HEK293 (cell line): ENCODE data around the gene SERINC2.

Experiments
- GLI4 ChIP-seq: fragments of 450-650 bp; formaldehyde crosslinking; IDR thresholded peaks from 2 replicates; pipeline ENCODE4 v1.5.1; 2016; ENCODE audit warnings: missing biosample characterization, missing genetic modification characterization
- HIC1 ChIP-seq: fragments of 450-650 bp; formaldehyde crosslinking; IDR thresholded peaks from 2 replicates; pipeline ENCODE4 v1.5.1; 2016; ENCODE audit warnings: missing biosample characterization, missing genetic modification characterization
- KLF16 ChIP-seq: fragments of 450-650 bp; formaldehyde crosslinking; IDR thresholded peaks from 2 replicates; pipeline ENCODE4 v1.5.1; 2017; ENCODE audit warnings: missing biosample characterization, missing genetic modification characterization
- MZF1 ChIP-seq: fragments of 450-650 bp; formaldehyde crosslinking; IDR thresholded peaks from 2 replicates; pipeline ENCODE4 v1.5.1; 2017; ENCODE audit warnings: missing biosample characterization, missing genetic modification characterization, borderline replicate concordance
- PATZ1 ChIP-seq: fragments of 450-650 bp; formaldehyde crosslinking; IDR thresholded peaks from 2 replicates; pipeline ENCODE4 v1.5.1; 2016; ENCODE audit warnings: missing biosample characterization, missing genetic modification characterization
- PRDM4 ChIP-seq: fragments of 450-650 bp; formaldehyde crosslinking; IDR thresholded peaks from 2 replicates; pipeline ENCODE4 v1.5.1; 2017; ENCODE audit warnings: missing biosample characterization, missing genetic modification characterization
- PRDM6 ChIP-seq: fragments of 450-650 bp; formaldehyde crosslinking; IDR thresholded peaks from 2 replicates; pipeline ENCODE4 v1.5.1; 2017; ENCODE audit warnings: missing biosample characterization, missing genetic modification characterization
- REST ChIP-seq: fragments of 450-650 bp; formaldehyde crosslinking; IDR thresholded peaks from 2 replicates; pipeline ENCODE4 v1.5.1; 2016; ENCODE audit warnings: missing biosample characterization, missing genetic modification characterization
- ZFP69B ChIP-seq: fragments of 450-650 bp; formaldehyde crosslinking; IDR thresholded peaks from 2 replicates; pipeline ENCODE4 v1.5.1; 2016; ENCODE audit warnings: missing biosample characterization, missing genetic modification characterization
- ZNF10 ChIP-seq: fragments of 450-650 bp; formaldehyde crosslinking; IDR thresholded peaks from 2 replicates; pipeline ENCODE4 v1.5.1; 2017; ENCODE audit warnings: missing biosample characterization, missing genetic modification characterization
- ZNF174 ChIP-seq: fragments of 450-650 bp; formaldehyde crosslinking; IDR thresholded peaks from 2 replicates; pipeline ENCODE4 v1.5.0; 2017; ENCODE audit warnings: missing biosample characterization, mild to moderate bottlenecking, missing genetic modification characterization
- ZNF223 ChIP-seq: fragments of 450-650 bp; formaldehyde crosslinking; IDR thresholded peaks from 2 replicates; pipeline ENCODE4 v1.5.1; 2016; ENCODE audit warnings: missing biosample characterization, missing genetic modification characterization
- ZNF266 ChIP-seq: fragments of 450-650 bp; formaldehyde crosslinking; IDR thresholded peaks from 2 replicates; pipeline ENCODE4 v1.5.1; 2016; ENCODE audit warnings: missing biosample characterization, missing genetic modification characterization, low read depth
- ZNF292 ChIP-seq: fragments of 450-650 bp; formaldehyde crosslinking; IDR thresholded peaks from 2 replicates; pipeline ENCODE4 v1.5.1; 2016; ENCODE audit warnings: low read depth, missing biosample characterization, missing genetic modification characterization, borderline replicate concordance
- ZNF302 ChIP-seq: fragments of 450-650 bp; formaldehyde crosslinking; IDR thresholded peaks from 2 replicates; pipeline ENCODE4 v1.5.1; 2016; ENCODE audit warnings: missing biosample characterization, missing genetic modification characterization, low read depth
- ZNF311 ChIP-seq: fragments of 450-650 bp; formaldehyde crosslinking; IDR thresholded peaks from 2 replicates; pipeline ENCODE4 v1.5.1; 2017; ENCODE audit warnings: missing biosample characterization, missing genetic modification characterization, borderline replicate concordance
- ZNF350 ChIP-seq: fragments of 450-650 bp; formaldehyde crosslinking; IDR thresholded peaks from 2 replicates; pipeline ENCODE4 v1.5.0; 2017; ENCODE audit warnings: missing biosample characterization, mild to moderate bottlenecking, missing genetic modification characterization
- ZNF354C ChIP-seq: fragments of 450-650 bp; formaldehyde crosslinking; IDR thresholded peaks from 2 replicates; pipeline ENCODE4 v1.5.1; 2016; ENCODE audit warnings: missing biosample characterization, missing genetic modification characterization, low read depth, borderline replicate concordance
- ZNF423 ChIP-seq: fragments of 450-650 bp; formaldehyde crosslinking; IDR thresholded peaks from 2 replicates; pipeline ENCODE4 v1.5.1; 2016; ENCODE audit warnings: missing biosample characterization, missing genetic modification characterization
- ZNF626 ChIP-seq: fragments of 450-650 bp; sonication (Bioruptor Pico); formaldehyde crosslinking; IDR thresholded peaks from 2 replicates; pipeline ENCODE4 v1.5.1; 2018; ENCODE audit warnings: missing biosample characterization, missing genetic modification characterization, inconsistent platforms
- ZNF639 ChIP-seq: fragments of 450-650 bp; formaldehyde crosslinking; IDR thresholded peaks from 2 replicates; pipeline ENCODE4 v1.5.1; 2016; ENCODE audit warnings: missing biosample characterization, missing genetic modification characterization
- ZNF704 ChIP-seq: fragments of 450-650 bp; formaldehyde crosslinking; IDR thresholded peaks from 2 replicates; pipeline ENCODE4 v1.5.1; 2016; ENCODE audit warnings: missing biosample characterization, missing genetic modification characterization
- ZNF747 ChIP-seq: fragments of 450-650 bp; formaldehyde crosslinking; IDR thresholded peaks from 2 replicates; pipeline ENCODE4 v1.5.1; 2016; ENCODE audit warnings: missing biosample characterization, missing genetic modification characterization
- ZXDB ChIP-seq: fragments of 450-650 bp; formaldehyde crosslinking; IDR thresholded peaks from 2 replicates; pipeline ENCODE4 v1.5.1; 2016; ENCODE audit warnings: missing biosample characterization, missing genetic modification characterization

Gene SERINC2

GRCh38 chr1:31373056-31373896 is 39.7 kb upstream of the SERINC2 start, which contains the start of gene FABP3 (continued):
- TF ChIP-seq ZNF747 (tag by site-specific recombination): no peak
- no peak for TF ChIP-seq PRDM6 (tag by site-specific recombination)
- TF ChIP-seq ZNF292 (tag by site-specific recombination): no peak
- no peak for TF ChIP-seq PRDM4
- TF ChIP-seq ZNF350 (tag by site-specific recombination): no peak
- TF ChIP-seq KLF16 (tag by site-specific recombination): peak; percentile 40; the same call in 1 of the 2 replicates
- no peak for TF ChIP-seq ZNF423 (tag by site-specific recombination)
- no peak for TF ChIP-seq MZF1 (tag by site-specific recombination)
- no peak for TF ChIP-seq ZNF354C (tag by site-specific recombination)
- TF ChIP-seq ZNF302 (tag by site-specific recombination): no peak
- TF ChIP-seq ZNF704 (tag by site-specific recombination): no peak
- 0 out of 2 replicates have a peak, but pooled peaks have one; percentile 15 for TF ChIP-seq HIC1 (tag by site-specific recombination)
- no peak for TF ChIP-seq GLI4 (tag by site-specific recombination)
- TF ChIP-seq ZXDB (tag by site-specific recombination): 0 out of 2 replicates have a peak, but pooled peaks have one; percentile 7
- peak; percentile 55 for TF ChIP-seq PATZ1 (tag by site-specific recombination)
- no peak for TF ChIP-seq ZNF10 (tag by site-specific recombination)
- TF ChIP-seq REST (tag by site-specific recombination): no peak
- no peak for TF ChIP-seq ZNF266 (tag by site-specific recombination)
- no peak for TF ChIP-seq ZNF174 (tag by site-specific recombination)
- no peak for TF ChIP-seq ZNF311 (tag by site-specific recombination)
- no peak for TF ChIP-seq ZNF626
- peak; percentile 61; the same call in 1 of the 2 replicates for TF ChIP-seq ZFP69B (tag by site-specific recombination)
- TF ChIP-seq ZNF223 (tag by site-specific recombination): no peak
- TF ChIP-seq ZNF639 (tag by site-specific recombination): no peak
